K562 (cell line): ENCODE results near the gene RPL3. TPM values are rescaled to one million over a fixed set of nuclear protein-coding genes. Genes with fewer than 3 reads are reported as not detected.

ENCODE experiments used
- CHD2 ChIP-seq: IDR thresholded peaks from 2 replicates; pipeline ENCODE4 v1.6.1; 2011; ENCODE audit warnings: low read depth, low read length
- DIDO1 ChIP-seq: fragments of 450-650 bp; IDR thresholded peaks from 2 replicates; pipeline ENCODE4 v1.6.1; 2016; ENCODE audit warnings: low read depth, missing biosample characterization, missing genetic modification characterization
- GATAD2B ChIP-seq: fragments of 450-650 bp; IDR thresholded peaks from 2 replicates; pipeline ENCODE4 v1.6.1; 2017; ENCODE audit warnings: mild to moderate bottlenecking, borderline replicate concordance
- HEY1 ChIP-seq: fragments of 250-450 bp; sonication (Bioruptor Pico); IDR thresholded peaks from 2 replicates; pipeline ENCODE4 v1.5.0; 2020; ENCODE audit warnings: mild to moderate bottlenecking, moderate library complexity, borderline replicate concordance
- HIVEP1 ChIP-seq: fragments of 250-450 bp; sonication (Bioruptor Pico); IDR thresholded peaks from 2 replicates; pipeline ENCODE4 v1.4.0; 2020; ENCODE audit warnings: mild to moderate bottlenecking
- HNRNPLL ChIP-seq: fragments of 200-400 bp; formaldehyde crosslinking; IDR thresholded peaks from 2 replicates; pipeline ENCODE4 v1.6.1; 2017; ENCODE audit warnings: low read length, low read depth, mild to moderate bottlenecking; ENCODE audit not compliant: poor library complexity, severe bottlenecking
- MBD2 ChIP-seq: sonication (generic); IDR thresholded peaks from 2 replicates; pipeline ENCODE4 v1.6.1; 2016; ENCODE audit warnings: low read depth, borderline replicate concordance
- NCOA6 ChIP-seq: fragments of 450-650 bp; IDR thresholded peaks from 2 replicates; pipeline ENCODE4 v1.6.1; 2017; ENCODE audit warnings: mild to moderate bottlenecking
- NFIC ChIP-seq: fragments of 450-650 bp; IDR thresholded peaks from 2 replicates; pipeline ENCODE4 v1.6.1; 2017; ENCODE audit warnings: mild to moderate bottlenecking, inconsistent platforms
- POU5F1 ChIP-seq: fragments of 150-350 bp; IDR thresholded peaks from 2 replicates; pipeline ENCODE4 v1.6.1; 2014; ENCODE audit warnings: borderline replicate concordance, low read length, low read depth, mild to moderate bottlenecking; ENCODE audit not compliant: partially characterized antibody
- TBP ChIP-seq: optimal IDR thresholded peaks from 2 replicates; pipeline ENCODE3; 2011; ENCODE audit warnings: low read depth, low read length, improper control_type of control experiment
- TEAD4 ChIP-seq, 2 experiments: sonication (generic) in 1 of 2; formaldehyde crosslinking in 1 of 2; IDR thresholded peaks; 2 replicates each; pipeline versions ENCODE4 v1.6.1 to v1.8.0; 2012 to 2022; ENCODE audit warnings: borderline replicate concordance in 1 of 2, inconsistent platforms in 1 of 2, low read length in 1 of 2, mild to moderate bottlenecking in 1 of 2, missing genetic modification reagents in 1 of 2
- ZNF175 ChIP-seq: fragments of 200-800 bp; sonication (Bioruptor generic); IDR thresholded peaks from 2 replicates; pipeline ENCODE4 v1.6.1; 2016; ENCODE audit warnings: low read depth, mild to moderate bottlenecking, missing genetic modification characterization, missing compliant biosample characterization
- ZNF354B ChIP-seq: fragments of 250-450 bp; sonication (Bioruptor Pico); IDR thresholded peaks from 2 replicates; pipeline ENCODE4 v1.4.0; 2020
- ZNF445 ChIP-seq: fragments of 250-450 bp; sonication (Bioruptor Pico); IDR thresholded peaks from 2 replicates; pipeline ENCODE4 v1.4.0; 2020; ENCODE audit warnings: low read depth, mild to moderate bottlenecking, moderate library complexity
- ZNF76 ChIP-seq: fragments of 250-450 bp; sonication (Bioruptor Pico); IDR thresholded peaks from 2 replicates; pipeline ENCODE4 v1.4.0; 2020; ENCODE audit warnings: mild to moderate bottlenecking, moderate library complexity, borderline replicate concordance
- polyA plus RNA-seq, 8 experiments: library from polyadenylated mRNA; depleted of rRNA in 4 of 8; stranded (reverse) in 5 of 8; unstranded in 3 of 8; fragments of >200 nt; fragmentation: Nextera tagmentation in 2 of 8; fragmentation: Illumina TruSeq in 1 of 8; extraction: Ambion mirVana in 2 of 8; extraction: Trizol in 1 of 8; gene quantifications; 2 replicates each; pipeline versions ENCODE4 v1.2.1 to v1.2.3, GENCODE V29; 2011 to 2014; ENCODE audit warnings: inconsistent platforms in 1 of 8, missing spikeins in 1 of 8
- total RNA-seq, 7 experiments: library from RNA; depleted of rRNA in 6 of 7; stranded (reverse); fragments of >200 nt in 6 of 7; fragmentation: Illumina TruSeq in 2 of 7; extraction: Trizol in 2 of 7; gene quantifications; 2 replicates each; pipeline versions ENCODE4 v1.2.1 to v1.2.3, GENCODE V29; 2011 to 2021; ENCODE audit warnings: low replicate concordance in 1 of 7
- TF ChIP-seq, protein P1 (sequence below), 3 experiments: IDR thresholded peaks in 2 of 3; conservative IDR thresholded peaks in 1 of 3; 2 replicates each; pipeline ENCODE4 v1.5.1; 2011 to 2012; ENCODE audit warnings: low read length in 3 of 3, mild to moderate bottlenecking in 3 of 3, control low read depth in 2 of 3, improper control_type of control experiment in 1 of 3, inconsistent platforms in 1 of 3, low read depth in 1 of 3, mixed read lengths in 1 of 3, moderate library complexity in 1 of 3; ENCODE audit not compliant: insufficient read depth in 2 of 3
- TF ChIP-seq, protein P2 (sequence below): sonication (generic); formaldehyde crosslinking; IDR thresholded peaks from 2 replicates; pipeline ENCODE4 v1.8.0; 2023; ENCODE audit warnings: missing genetic modification reagents, mild to moderate bottlenecking, borderline replicate concordance
- TF ChIP-seq, protein P3 (sequence below): sonication (generic); formaldehyde crosslinking; IDR thresholded peaks from 2 replicates; pipeline ENCODE4 v1.8.1; 2023; ENCODE audit warnings: mild to moderate bottlenecking, missing genetic modification reagents

The RPL3 gene
- total and polyA plus RNA-seq, 9 of the 15 experiments (the other 6 are each of a cell fraction or from before 2014, with no cell fraction given): 1,624 to 4,066 (median 2,565) TPM

DNA sequence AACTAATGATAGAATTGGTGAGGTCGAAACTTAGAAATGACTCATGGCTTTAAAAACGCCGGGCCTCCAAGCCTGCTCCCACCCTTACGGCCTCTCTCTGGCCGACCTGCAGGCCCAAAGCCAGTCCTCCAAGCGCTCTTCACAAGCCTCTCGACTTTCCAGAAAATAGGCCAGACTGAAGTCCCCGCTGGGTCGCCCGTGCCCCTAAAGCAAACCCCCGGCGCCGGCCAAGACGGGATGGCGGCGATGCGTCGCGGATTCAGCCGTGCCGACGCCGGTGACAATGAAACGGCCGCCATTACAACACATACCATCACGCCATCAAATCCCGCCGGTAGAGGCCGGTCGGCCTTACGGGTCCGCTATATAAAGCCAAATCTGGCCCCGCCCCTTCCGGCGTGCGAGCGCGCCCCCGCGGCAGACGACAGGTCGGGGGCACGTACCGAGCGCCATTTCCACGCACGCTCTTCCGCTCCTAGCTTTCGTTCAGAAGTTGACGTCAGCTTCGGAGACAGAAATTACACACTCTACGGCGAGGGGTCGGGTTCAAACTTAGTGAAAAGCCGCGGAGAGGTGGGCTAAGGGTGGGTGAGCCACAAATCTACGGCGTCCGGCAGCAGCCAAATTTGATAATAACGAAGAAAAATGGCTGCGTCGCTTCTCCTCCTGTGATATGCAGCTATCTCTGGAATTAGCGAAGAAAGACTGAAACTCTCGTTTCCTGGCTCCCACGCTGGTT is at the start of gene RPL3 (continued):
- TF ChIP-seq, protein P1, sequence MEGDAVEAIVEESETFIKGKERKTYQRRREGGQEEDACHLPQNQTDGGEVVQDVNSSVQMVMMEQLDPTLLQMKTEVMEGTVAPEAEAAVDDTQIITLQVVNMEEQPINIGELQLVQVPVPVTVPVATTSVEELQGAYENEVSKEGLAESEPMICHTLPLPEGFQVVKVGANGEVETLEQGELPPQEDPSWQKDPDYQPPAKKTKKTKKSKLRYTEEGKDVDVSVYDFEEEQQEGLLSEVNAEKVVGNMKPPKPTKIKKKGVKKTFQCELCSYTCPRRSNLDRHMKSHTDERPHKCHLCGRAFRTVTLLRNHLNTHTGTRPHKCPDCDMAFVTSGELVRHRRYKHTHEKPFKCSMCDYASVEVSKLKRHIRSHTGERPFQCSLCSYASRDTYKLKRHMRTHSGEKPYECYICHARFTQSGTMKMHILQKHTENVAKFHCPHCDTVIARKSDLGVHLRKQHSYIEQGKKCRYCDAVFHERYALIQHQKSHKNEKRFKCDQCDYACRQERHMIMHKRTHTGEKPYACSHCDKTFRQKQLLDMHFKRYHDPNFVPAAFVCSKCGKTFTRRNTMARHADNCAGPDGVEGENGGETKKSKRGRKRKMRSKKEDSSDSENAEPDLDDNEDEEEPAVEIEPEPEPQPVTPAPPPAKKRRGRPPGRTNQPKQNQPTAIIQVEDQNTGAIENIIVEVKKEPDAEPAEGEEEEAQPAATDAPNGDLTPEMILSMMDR (IDR thresholded peaks at IDR 0.05 in 2 of 3, conservative IDR thresholded peaks at IDR 0.05 in 1 of 3; ENCODE audit: insufficient read depth in 2 of 3, low read depth in 1 of 3, low read length in 3 of 3): 0 out of 6 replicates have a peak, but pooled peaks of 1 of the 3 experiments have one; percentile 12
- TF ChIP-seq GATAD2B (peak; percentile 29; the same call in 1 of the 2 replicates), ZNF354B (no peak), ZNF445 (no peak), HIVEP1 (CRISPR knock-in tag) (no peak), ZNF175 (CRISPR knock-in tag) (peak; percentile 49; the same call in 1 of the 2 replicates), NCOA6 (peak; percentile 75; the same call in 1 of the 2 replicates), TEAD4 (IDR thresholded peaks at IDR 0.05; ENCODE audit: low read length) (peak; percentile 23; the same call in 1 of the 2 replicates), TEAD4 (CRISPR knock-in tag; IDR thresholded peaks at IDR 0.05; ENCODE audit: borderline replicate concordance) (no peak), CHD2 (0 out of 2 replicates have a peak, but pooled peaks have one; percentile 11), HNRNPLL (peak; percentile 96), HEY1 (CRISPR knock-in tag) (no peak), POU5F1 (peak; percentile 72), DIDO1 (tag) (no peak), ZNF76 (CRISPR knock-in tag) (0 out of 2 replicates have a peak, but pooled peaks have one; percentile 16), NFIC (peak; percentile 69), MBD2 (peak; percentile 80), TBP (no peak)
- TF ChIP-seq, protein P2, sequence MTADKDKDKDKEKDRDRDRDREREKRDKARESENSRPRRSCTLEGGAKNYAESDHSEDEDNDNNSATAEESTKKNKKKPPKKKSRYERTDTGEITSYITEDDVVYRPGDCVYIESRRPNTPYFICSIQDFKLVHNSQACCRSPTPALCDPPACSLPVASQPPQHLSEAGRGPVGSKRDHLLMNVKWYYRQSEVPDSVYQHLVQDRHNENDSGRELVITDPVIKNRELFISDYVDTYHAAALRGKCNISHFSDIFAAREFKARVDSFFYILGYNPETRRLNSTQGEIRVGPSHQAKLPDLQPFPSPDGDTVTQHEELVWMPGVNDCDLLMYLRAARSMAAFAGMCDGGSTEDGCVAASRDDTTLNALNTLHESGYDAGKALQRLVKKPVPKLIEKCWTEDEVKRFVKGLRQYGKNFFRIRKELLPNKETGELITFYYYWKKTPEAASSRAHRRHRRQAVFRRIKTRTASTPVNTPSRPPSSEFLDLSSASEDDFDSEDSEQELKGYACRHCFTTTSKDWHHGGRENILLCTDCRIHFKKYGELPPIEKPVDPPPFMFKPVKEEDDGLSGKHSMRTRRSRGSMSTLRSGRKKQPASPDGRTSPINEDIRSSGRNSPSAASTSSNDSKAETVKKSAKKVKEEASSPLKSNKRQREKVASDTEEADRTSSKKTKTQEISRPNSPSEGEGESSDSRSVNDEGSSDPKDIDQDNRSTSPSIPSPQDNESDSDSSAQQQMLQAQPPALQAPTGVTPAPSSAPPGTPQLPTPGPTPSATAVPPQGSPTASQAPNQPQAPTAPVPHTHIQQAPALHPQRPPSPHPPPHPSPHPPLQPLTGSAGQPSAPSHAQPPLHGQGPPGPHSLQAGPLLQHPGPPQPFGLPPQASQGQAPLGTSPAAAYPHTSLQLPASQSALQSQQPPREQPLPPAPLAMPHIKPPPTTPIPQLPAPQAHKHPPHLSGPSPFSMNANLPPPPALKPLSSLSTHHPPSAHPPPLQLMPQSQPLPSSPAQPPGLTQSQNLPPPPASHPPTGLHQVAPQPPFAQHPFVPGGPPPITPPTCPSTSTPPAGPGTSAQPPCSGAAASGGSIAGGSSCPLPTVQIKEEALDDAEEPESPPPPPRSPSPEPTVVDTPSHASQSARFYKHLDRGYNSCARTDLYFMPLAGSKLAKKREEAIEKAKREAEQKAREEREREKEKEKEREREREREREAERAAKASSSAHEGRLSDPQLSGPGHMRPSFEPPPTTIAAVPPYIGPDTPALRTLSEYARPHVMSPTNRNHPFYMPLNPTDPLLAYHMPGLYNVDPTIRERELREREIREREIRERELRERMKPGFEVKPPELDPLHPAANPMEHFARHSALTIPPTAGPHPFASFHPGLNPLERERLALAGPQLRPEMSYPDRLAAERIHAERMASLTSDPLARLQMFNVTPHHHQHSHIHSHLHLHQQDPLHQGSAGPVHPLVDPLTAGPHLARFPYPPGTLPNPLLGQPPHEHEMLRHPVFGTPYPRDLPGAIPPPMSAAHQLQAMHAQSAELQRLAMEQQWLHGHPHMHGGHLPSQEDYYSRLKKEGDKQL (CRISPR knock-in tag): no peak
- TF ChIP-seq, protein P3, sequence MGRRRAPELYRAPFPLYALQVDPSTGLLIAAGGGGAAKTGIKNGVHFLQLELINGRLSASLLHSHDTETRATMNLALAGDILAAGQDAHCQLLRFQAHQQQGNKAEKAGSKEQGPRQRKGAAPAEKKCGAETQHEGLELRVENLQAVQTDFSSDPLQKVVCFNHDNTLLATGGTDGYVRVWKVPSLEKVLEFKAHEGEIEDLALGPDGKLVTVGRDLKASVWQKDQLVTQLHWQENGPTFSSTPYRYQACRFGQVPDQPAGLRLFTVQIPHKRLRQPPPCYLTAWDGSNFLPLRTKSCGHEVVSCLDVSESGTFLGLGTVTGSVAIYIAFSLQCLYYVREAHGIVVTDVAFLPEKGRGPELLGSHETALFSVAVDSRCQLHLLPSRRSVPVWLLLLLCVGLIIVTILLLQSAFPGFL (CRISPR knock-in tag): peak; percentile 98
